Peyer's patch (tissue), 4 donors: ENCODE data around the gene PROSER3. TPM values are rescaled to one million over a fixed set of nuclear protein-coding genes. Genes with fewer than 3 reads are reported as not detected.

Experiments
- DNase-seq, 3 donors: peaks; one replicate each; pipeline ENCODE4 v3.0.0-alpha.2; 2017 to 2019
- H3K27ac ChIP-seq, 4 donors: fragments of 200-600 bp; sonication (generic); one replicate each; pipeline ENCODE4 v1.5.1; 2016 to 2019
- H3K27me3 ChIP-seq, 2 donors: fragments of 200-600 bp; sonication (generic); one replicate each; pipeline ENCODE4 v1.5.1; 2019
- H3K36me3 ChIP-seq, 3 donors: fragments of 200-600 bp; sonication (generic); one replicate each; pipeline ENCODE4 v1.5.1; 2016 to 2019
- H3K4me1 ChIP-seq, 4 donors: fragments of 200-600 bp; sonication (generic); one replicate each; pipeline ENCODE4 v1.5.1; 2016 to 2019
- H3K4me3 ChIP-seq, 4 donors: fragments of 200-600 bp; sonication (generic); 1 replicate in 3 of 4; 2 replicates in 1 of 4; pipeline ENCODE4 v1.5.1; 2016 to 2019; ENCODE audit warnings: mild to moderate bottlenecking in 1 of 4
- H3K9me3 ChIP-seq, 4 donors: fragments of 200-600 bp; sonication (generic); one replicate each; pipeline ENCODE4 v1.5.1; 2016 to 2019; ENCODE audit warnings: mild to moderate bottlenecking in 1 of 4
- POLR2A ChIP-seq, 2 donors: fragments of 450-650 bp; IDR thresholded peaks; one replicate each; pipeline ENCODE4 v1.5.1; 2017; ENCODE audit warnings: antibody characterized with exemption in 2 of 2, mild to moderate bottlenecking in 2 of 2, moderate library complexity in 2 of 2
- total RNA-seq, 4 donors: library from RNA; depleted of rRNA; stranded (reverse); fragments of >200 nt; gene quantifications; one replicate each; pipeline ENCODE4 v1.1.0, GENCODE V29; 2016
- TF ChIP-seq, protein P1 (sequence below), 6 experiments: fragments of 450-650 bp in 4 of 6; fragments of 200-600 bp in 2 of 6; sonication (generic) in 1 of 6; IDR thresholded peaks; one replicate each; pipeline ENCODE4 v1.5.1; 2017 to 2019; ENCODE audit warnings: antibody characterized with exemption in 6 of 6, mild to moderate bottlenecking in 3 of 6, moderate library complexity in 1 of 6

PROSER3 gene
- total RNA-seq, 4 donors from 2014 or later: 6.0 to 36.8 (median 27.2) TPM

DNA sequence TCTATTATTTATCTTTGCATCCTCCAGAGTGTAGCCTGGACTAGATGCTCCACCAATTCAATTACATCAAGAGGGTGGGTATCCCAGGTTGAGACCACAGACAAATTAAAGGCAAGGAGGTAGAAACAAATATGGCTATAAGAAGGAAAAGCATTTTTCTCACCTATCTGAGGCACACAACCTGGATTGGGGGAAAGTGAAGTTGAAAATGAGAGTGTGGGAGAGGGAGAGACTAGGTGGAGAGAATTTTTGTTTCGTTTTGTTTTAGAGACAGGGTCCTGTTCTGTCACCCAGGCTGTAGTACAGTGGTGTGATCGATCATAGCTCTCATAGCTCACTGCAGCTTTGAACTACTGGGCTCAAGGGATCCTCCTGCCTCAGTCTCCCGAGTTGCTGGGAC is 60.5 kb downstream of the PROSER3 start:
- no peaks in the 10 kb centered on the region for H3K4me1 ChIP-seq
- no peak overlapping the region for H3K27ac ChIP-seq
- no peak for DNase-seq
- H3K36me3 ChIP-seq: no peaks in the 10 kb centered on the region
- H3K9me3 ChIP-seq: no peaks in the 10 kb centered on the region
- H3K27me3 ChIP-seq: no peaks in the 10 kb centered on the region
- no peak for TF ChIP-seq POLR2A (IDR thresholded peaks at IDR 0.05)
- TF ChIP-seq, protein P1, sequence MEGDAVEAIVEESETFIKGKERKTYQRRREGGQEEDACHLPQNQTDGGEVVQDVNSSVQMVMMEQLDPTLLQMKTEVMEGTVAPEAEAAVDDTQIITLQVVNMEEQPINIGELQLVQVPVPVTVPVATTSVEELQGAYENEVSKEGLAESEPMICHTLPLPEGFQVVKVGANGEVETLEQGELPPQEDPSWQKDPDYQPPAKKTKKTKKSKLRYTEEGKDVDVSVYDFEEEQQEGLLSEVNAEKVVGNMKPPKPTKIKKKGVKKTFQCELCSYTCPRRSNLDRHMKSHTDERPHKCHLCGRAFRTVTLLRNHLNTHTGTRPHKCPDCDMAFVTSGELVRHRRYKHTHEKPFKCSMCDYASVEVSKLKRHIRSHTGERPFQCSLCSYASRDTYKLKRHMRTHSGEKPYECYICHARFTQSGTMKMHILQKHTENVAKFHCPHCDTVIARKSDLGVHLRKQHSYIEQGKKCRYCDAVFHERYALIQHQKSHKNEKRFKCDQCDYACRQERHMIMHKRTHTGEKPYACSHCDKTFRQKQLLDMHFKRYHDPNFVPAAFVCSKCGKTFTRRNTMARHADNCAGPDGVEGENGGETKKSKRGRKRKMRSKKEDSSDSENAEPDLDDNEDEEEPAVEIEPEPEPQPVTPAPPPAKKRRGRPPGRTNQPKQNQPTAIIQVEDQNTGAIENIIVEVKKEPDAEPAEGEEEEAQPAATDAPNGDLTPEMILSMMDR (IDR thresholded peaks at IDR 0.05): no peak
- no peak overlapping the region for H3K4me3 ChIP-seq

Other genes starting within 250 kb of the PROSER3 start
- 10 to 100 TPM in 2 of 4 donors, 1 to 10 TPM in 1, not detected in 1; 1.9 to 29.7 (median 10.7) TPM for gene DMKN, start 244.5 kb upstream of the PROSER3 start, total RNA-seq
- gene SBSN, start 229.9 kb upstream of the PROSER3 start, total RNA-seq: 1 to 10 TPM in 1 of 4 donors, not detected in 3; 1.0 TPM
- under 1 TPM in 1 of 4 donors, not detected in 3; 0.54 TPM for gene GAPDHS, start 224.7 kb upstream of the PROSER3 start, total RNA-seq
- 10 to 100 TPM; 34.9 to 59.4 (median 50.9) TPM for gene TMEM147, start 212.6 kb upstream of the PROSER3 start, total RNA-seq
- not detected for gene ATP4A, start 194.5 kb upstream of the PROSER3 start, total RNA-seq
- not detected for gene PMIS2, start 172.0 kb upstream of the PROSER3 start, total RNA-seq
- 10 to 100 TPM in 2 of 4 donors, 1 to 10 TPM in 2; 2.8 to 42.9 (median 8.3) TPM for gene HAUS5, start 145.4 kb upstream of the PROSER3 start, total RNA-seq
- 10 to 100 TPM; 57.3 to 64.4 (median 63.1) TPM for gene RBM42, start 129.1 kb upstream of the PROSER3 start, total RNA-seq
- gene ETV2, start 116.4 kb upstream of the PROSER3 start, total RNA-seq: 1 to 10 TPM in 2 of 4 donors, not detected in 2; 1.6 to 1.8 TPM
- gene COX6B1, start 109.9 kb upstream of the PROSER3 start, total RNA-seq: 100 to 1,000 TPM; 462 to 930 (median 787) TPM
- not detected for gene UPK1A, start 91.7 kb upstream of the PROSER3 start, total RNA-seq
- gene ZBTB32, start 53.6 kb upstream of the PROSER3 start, total RNA-seq: 1 to 10 TPM in 1 of 4 donors, not detected in 3; 2.5 TPM
- gene KMT2B, start 40.2 kb upstream of the PROSER3 start, total RNA-seq: 10 to 100 TPM; 27.8 to 62.6 (median 41.9) TPM
- 10 to 100 TPM in 3 of 4 donors, 1 to 10 TPM in 1; 8.3 to 14.2 (median 12.3) TPM for gene IGFLR1, start 15.7 kb upstream of the PROSER3 start, total RNA-seq
- 10 to 100 TPM; 14.5 to 70.5 (median 34.6) TPM for gene U2AF1L4, start 12.8 kb upstream of the PROSER3 start, total RNA-seq
- 10 to 100 TPM in 3 of 4 donors, 1 to 10 TPM in 1; 8.3 to 48.2 (median 40.6) TPM for gene PSENEN, start 12.5 kb upstream of the PROSER3 start, total RNA-seq
- gene LIN37, start 9.6 kb upstream of the PROSER3 start, total RNA-seq: 10 to 100 TPM; 11.6 to 30.5 (median 20.2) TPM
- 10 to 100 TPM in 2 of 4 donors, 1 to 10 TPM in 2; 9.2 to 19.8 (median 13.6) TPM for gene HSPB6, start 1.1 kb upstream of the PROSER3 start, total RNA-seq
- 100 to 1,000 TPM in 1 of 4 donors, 10 to 100 TPM in 2, 1 to 10 TPM in 1; 8.6 to 166 (median 20.0) TPM for gene ARHGAP33, start 17.4 kb downstream of the PROSER3 start, total RNA-seq
- not detected for gene PRODH2, start 54.7 kb downstream of the PROSER3 start, total RNA-seq
- gene NPHS1, start 94.3 kb downstream of the PROSER3 start, total RNA-seq: not detected
- 1 to 10 TPM in 1 of 4 donors, not detected in 3; 1.7 TPM for gene KIRREL2, start 98.7 kb downstream of the PROSER3 start, total RNA-seq
- 1 to 10 TPM in 3 of 4 donors, under 1 TPM in 1; 0.53 to 8.3 (median 1.7) TPM for gene APLP1, start 110.4 kb downstream of the PROSER3 start, total RNA-seq
- gene NFKBID, start 142.4 kb downstream of the PROSER3 start, total RNA-seq: 10 to 100 TPM in 3 of 4 donors, 1 to 10 TPM in 1; 8.4 to 38.0 (median 23.6) TPM
- gene HCST, start 144.4 kb downstream of the PROSER3 start, total RNA-seq: 1 to 10 TPM in 1 of 4 donors, not detected in 3; 9.7 TPM
- gene TYROBP, start 150.1 kb downstream of the PROSER3 start, total RNA-seq: 10 to 100 TPM in 3 of 4 donors, 1 to 10 TPM in 1; 4.2 to 56.1 (median 20.2) TPM
- 10 to 100 TPM in 3 of 4 donors, 1 to 10 TPM in 1; 8.3 to 34.4 (median 22.1) TPM for gene LRFN3, start 178.2 kb downstream of the PROSER3 start, total RNA-seq
- gene SDHAF1, start 237.0 kb downstream of the PROSER3 start, total RNA-seq: 10 to 100 TPM; 15.7 to 48.0 (median 39.1) TPM